Muscle layer of colon (tissue), 2 donors: Measurements from ENCODE around the gene LCE2A.
"Not testable (repeated sequence)": the region's sequence is repeated elsewhere in the genome, so short reads cannot be mapped to it uniquely, and the experiment has no call there.

Experiments used
- H3K27ac ChIP-seq: one replicate; pipeline ENCODE4 v1.7.0; 2013; ENCODE audit warnings: low read depth, mild to moderate bottlenecking, low read length, moderate library complexity
- H3K27me3 ChIP-seq, 2 donors: one replicate each; pipeline ENCODE4 v1.7.0; 2013; ENCODE audit warnings: low read length in 2 of 2, mild to moderate bottlenecking in 2 of 2; ENCODE audit not compliant: insufficient read depth in 2 of 2, control insufficient read depth in 1 of 2
- H3K36me3 ChIP-seq: one replicate; pipeline ENCODE4 v1.7.0; 2013; ENCODE audit warnings: mild to moderate bottlenecking, low read length; ENCODE audit not compliant: insufficient read depth
- H3K4me1 ChIP-seq: one replicate; pipeline ENCODE4 v1.7.0; 2013; ENCODE audit warnings: mild to moderate bottlenecking, low read length; ENCODE audit not compliant: insufficient read depth
- H3K4me3 ChIP-seq, 2 donors: one replicate each; pipeline ENCODE4 v1.7.0; 2013; ENCODE audit warnings: low read length in 2 of 2, low read depth in 1 of 2, mild to moderate bottlenecking in 1 of 2, moderate library complexity in 1 of 2
- H3K9ac ChIP-seq: one replicate; pipeline ENCODE4 v1.7.0; 2013; ENCODE audit warnings: low read length
- H3K9me3 ChIP-seq: one replicate; pipeline ENCODE4 v1.7.0; 2013; ENCODE audit warnings: mild to moderate bottlenecking, low read length
- donor health status: abdominal sarcoma.
- donor health status: Adenocarcinoma of cecum.

Gene LCE2A

GRCh38 chr1:152683846-152684245 is 14.3 kb upstream of the LCE2A start:
- no peaks in the 10 kb centered on the region for H3K9me3 ChIP-seq
- H3K4me1 ChIP-seq: no peaks in the 10 kb centered on the region

GRCh38 chr1:152685823-152686222 is 12.3 kb upstream of the LCE2A start, which contains the start of gene LCE2B:
TSS of gene LCE2B (plus strand) at chr1:152686123. CDS start at chr1:152686844, 721 bp downstream.
- not testable (repeated sequence) for H3K9ac ChIP-seq, H3K4me3 ChIP-seq, H3K27me3 ChIP-seq, H3K36me3 ChIP-seq, H3K27ac ChIP-seq, H3K4me1 ChIP-seq, H3K9me3 ChIP-seq

More at GRCh38 chr1:152683846-152684245, 14.3 kb upstream of the LCE2A start:
- H3K27me3 ChIP-seq: no peaks in the 10 kb centered on the region
- H3K4me3 ChIP-seq: no peak overlapping the region
- H3K36me3 ChIP-seq: no peaks in the 10 kb centered on the region
- no peak overlapping the region for H3K27ac ChIP-seq
- no peak overlapping the region for H3K9ac ChIP-seq

- H3K9ac ChIP-seq: no peak overlapping the region
These were observed 1.6 kb downstream of the LCE2A start for GRCh38 chr1:152699746-152700145.

GRCh38 chr1:152707860-152708259 is 9.7 kb downstream of the LCE2A start, which contains the start of gene LCE4A:
TSS of gene LCE4A (plus strand) at chr1:152708160. CDS start at chr1:152709076, 916 bp downstream.
- Histone ChIP-seq H3K27me3 (no peaks in the 10 kb centered on the region), H3K4me3 (no peak within 1 kb of the TSS), H3K9me3 (no peaks in the 10 kb centered on the region), H3K4me1 (no peaks in the 10 kb centered on the region), H3K36me3 (no peaks in the 10 kb centered on the region), H3K9ac (no peak within 1 kb of the TSS), H3K27ac (no peak within 1 kb of the TSS)

More at GRCh38 chr1:152699746-152700145, 1.6 kb downstream of the LCE2A start:
- Histone ChIP-seq H3K4me3 (no peak overlapping the region), H3K27ac (no peak overlapping the region), H3K4me1 (no peaks in the 10 kb centered on the region), H3K36me3 (no peaks in the 10 kb centered on the region), H3K9me3 (no peaks in the 10 kb centered on the region), H3K27me3 (no peaks in the 10 kb centered on the region)

- H3K27ac ChIP-seq: no peak overlapping the region
- H3K4me3 ChIP-seq: no peak overlapping the region
- peaks cover 8% of the 10 kb centered on the region for H3K9me3 ChIP-seq
- H3K27me3 ChIP-seq: no peaks in the 10 kb centered on the region
- no peak overlapping the region for H3K9ac ChIP-seq
- H3K36me3 ChIP-seq: no peaks in the 10 kb centered on the region
- no peaks in the 10 kb centered on the region for H3K4me1 ChIP-seq
These were observed 20.1 kb downstream of the LCE2A start for GRCh38 chr1:152718238-152718637.

- no peaks in the 10 kb centered on the region for H3K36me3 ChIP-seq
These were observed 27.1 kb downstream of the LCE2A start for GRCh38 chr1:152725261-152725660.

GRCh38 chr1:152728986-152729385 is 30.8 kb downstream of the LCE2A start:
- H3K9me3 ChIP-seq: no peaks in the 10 kb centered on the region
- H3K27ac ChIP-seq: no peak overlapping the region
- no peak overlapping the region for H3K4me3 ChIP-seq
- H3K27me3 ChIP-seq: no peaks in the 10 kb centered on the region
- no peaks in the 10 kb centered on the region for H3K36me3 ChIP-seq
- H3K9ac ChIP-seq: no peak overlapping the region
- H3K4me1 ChIP-seq: no peaks in the 10 kb centered on the region

More at GRCh38 chr1:152725261-152725660, 27.1 kb downstream of the LCE2A start:
- Histone ChIP-seq H3K4me3 (no peak overlapping the region), H3K27ac (no peak overlapping the region), H3K27me3 (no peaks in the 10 kb centered on the region), H3K9ac (no peak overlapping the region), H3K4me1 (no peaks in the 10 kb centered on the region), H3K9me3 (no peaks in the 10 kb centered on the region)

- Histone ChIP-seq H3K9me3 (no peaks in the 10 kb centered on the region), H3K27ac (no peak overlapping the region), H3K4me1 (no peaks in the 10 kb centered on the region), H3K36me3 (no peaks in the 10 kb centered on the region), H3K27me3 (no peaks in the 10 kb centered on the region), H3K9ac (no peak overlapping the region), H3K4me3 (no peak overlapping the region)
These were observed 37.5 kb downstream of the LCE2A start for GRCh38 chr1:152735648-152736047.

- H3K9me3 ChIP-seq: no peaks in the 10 kb centered on the region
- H3K9ac ChIP-seq: no peak overlapping the region
- no peak overlapping the region for H3K27ac ChIP-seq
- no peak overlapping the region for H3K4me3 ChIP-seq
- no peaks in the 10 kb centered on the region for H3K4me1 ChIP-seq
- no peaks in the 10 kb centered on the region for H3K36me3 ChIP-seq
- no peaks in the 10 kb centered on the region for H3K27me3 ChIP-seq
These were observed 39.9 kb downstream of the LCE2A start for GRCh38 chr1:152737997-152738396.

- Histone ChIP-seq H3K9me3 (no peaks in the 10 kb centered on the region), H3K4me1 (no peaks in the 10 kb centered on the region), H3K4me3 (no peak overlapping the region), H3K27ac (no peak overlapping the region), H3K36me3 (no peaks in the 10 kb centered on the region), H3K27me3 (no peaks in the 10 kb centered on the region), H3K9ac (no peak overlapping the region)
These were observed 41.7 kb downstream of the LCE2A start for GRCh38 chr1:152739841-152740240.

GRCh38 chr1:152741656-152742055 is 43.5 kb downstream of the LCE2A start:
- no peak overlapping the region for H3K4me3 ChIP-seq

GRCh38 chr1:152743371-152744145 is 45.4 kb downstream of the LCE2A start:
- no peak overlapping the region for H3K27ac ChIP-seq
- H3K4me3 ChIP-seq: no peak overlapping the region
- H3K9me3 ChIP-seq: no peaks in the 10 kb centered on the region
- H3K4me1 ChIP-seq: no peaks in the 10 kb centered on the region
- H3K27me3 ChIP-seq: no peaks in the 10 kb centered on the region
- H3K36me3 ChIP-seq: no peaks in the 10 kb centered on the region
- H3K9ac ChIP-seq: no peak overlapping the region

More at GRCh38 chr1:152741656-152742055, 43.5 kb downstream of the LCE2A start:
- Histone ChIP-seq H3K4me1 (no peaks in the 10 kb centered on the region), H3K9ac (no peak overlapping the region), H3K27ac (no peak overlapping the region), H3K9me3 (no peaks in the 10 kb centered on the region), H3K36me3 (no peaks in the 10 kb centered on the region), H3K27me3 (no peaks in the 10 kb centered on the region)
